Panc1 (cell line): ENCODE results near the gene NR3C1. TPM values are rescaled to one million over a fixed set of nuclear protein-coding genes. Genes with fewer than 3 reads are reported as not detected.

Experiments used
- ATAC-seq: fragments of 200-7000 bp; cut with Tn5 transposase; 2 replicates; pipeline ENCODE4 v1.9.1; 2020; ENCODE audit warnings: mild to moderate bottlenecking, moderate library complexity
- BruUV-seq: library from RNA; stranded (reverse); fragments of 400-500 nt; replicated peaks from 2 replicates; lab custom pipeline; 2021; lab: Mats Ljungman, UMichigan
- CTCF ChIA-PET: fragments of 300-600 bp; sonication (Branson Sonifier 250); formaldehyde crosslinking; loops from one replicate; lab custom pipeline; 2022; ENCODE audit warnings: antibody characterized with exemption; lab: Charles Lee
- POLR2A ChIA-PET: fragments of 300-600 bp; sonication (Branson Sonifier 250); formaldehyde crosslinking; loops from one replicate; lab custom pipeline; 2022; ENCODE audit warnings: antibody characterized with exemption; lab: Charles Lee
- DNase-seq: peaks from one replicate; pipeline ENCODE4 v3.0.0-alpha.2; 2010; ENCODE audit warnings: low read depth, low spot score
- H3K27ac ChIP-seq: 2 replicates; pipeline ENCODE4 v1.5.1; 2011; ENCODE audit warnings: mild to moderate bottlenecking, low read length, inconsistent platforms
- H3K27me3 ChIP-seq: fragments of 200-500 bp; sonication (Bioruptor generic); 2 replicates; pipeline ENCODE4 v1.6.0; 2014; ENCODE audit warnings: low read length, inconsistent platforms; ENCODE audit not compliant: control insufficient read depth, insufficient read depth
- H3K36me3 ChIP-seq: fragments of 200-500 bp; sonication (Bioruptor generic); 2 replicates; pipeline ENCODE4 v1.5.1; 2014; ENCODE audit warnings: inconsistent platforms, mild to moderate bottlenecking, low read length, moderate library complexity; ENCODE audit not compliant: control insufficient read depth, insufficient read depth
- H3K4me1 ChIP-seq: 2 replicates; pipeline ENCODE4 v1.5.1; 2011; ENCODE audit warnings: inconsistent platforms, mild to moderate bottlenecking, low read length, moderate library complexity; ENCODE audit not compliant: control insufficient read depth, insufficient read depth
- H3K4me3 ChIP-seq, 2 experiments: 2 replicates each; pipeline ENCODE4 v1.5.1; 2011 to 2012; ENCODE audit warnings: low read depth in 2 of 2, low read length in 2 of 2, mild to moderate bottlenecking in 2 of 2, inconsistent platforms in 1 of 2, moderate library complexity in 1 of 2
- H3K9me3 ChIP-seq: fragments of 200-500 bp; sonication (Bioruptor generic); 2 replicates; pipeline ENCODE4 v1.5.1; 2014; ENCODE audit warnings: low read depth, mild to moderate bottlenecking, inconsistent platforms, low read length, moderate library complexity; ENCODE audit not compliant: control insufficient read depth, insufficient read depth
- CTCF ChIP-seq: fragments of 450-650 bp; IDR thresholded peaks from 2 replicates; pipeline ENCODE4 v1.5.1; 2017; ENCODE audit warnings: mild to moderate bottlenecking
- POLR2AphosphoS5 ChIP-seq: IDR thresholded peaks from 2 replicates; pipeline ENCODE4 v1.6.1; 2012; ENCODE audit warnings: mild to moderate bottlenecking, low read depth, low read length, moderate library complexity
- REST ChIP-seq, 2 experiments: IDR thresholded peaks; 2 replicates each; pipeline ENCODE4 v1.6.1; 2011 to 2012; ENCODE audit warnings: low read depth in 2 of 2, control low read depth in 1 of 2, low read length in 1 of 2, mild to moderate bottlenecking in 1 of 2, moderate library complexity in 1 of 2; ENCODE audit not compliant: insufficient read depth in 1 of 2
- SIN3A ChIP-seq: IDR thresholded peaks from 2 replicates; pipeline ENCODE4 v1.6.1; 2012; ENCODE audit warnings: low read depth, mild to moderate bottlenecking, low read length, moderate library complexity, borderline replicate concordance; ENCODE audit not compliant: insufficient read depth
- TCF7L2 ChIP-seq: IDR thresholded peaks from 2 replicates; pipeline ENCODE4 v1.6.1; 2011; ENCODE audit warnings: mild to moderate bottlenecking, low read depth, low read length, inconsistent platforms
- in situ Hi-C: cut with HindIII; loops from 2 replicates; pipeline ENCODE4 v1.10.0; 2016; ENCODE audit warnings: low sequenced_read_pairs, low pct_unique_long_range_greater_than_20kb
- intact Hi-C: fragments of 100-400 bp; cut with micrococcal nuclease; formaldehyde crosslinking; loops from one replicate; pipeline ENCODE4 v1.10.0; 2022; ENCODE audit not compliant: unreplicated experiment
- total RNA-seq: library from RNA; stranded (reverse); gene quantifications from one replicate; pipeline ENCODE4 v1.2.1, GENCODE V29; 2021; ENCODE audit not compliant: unreplicated experiment

The NR3C1 gene
- total RNA-seq, 1 experiment from 2014 or later: 52.6 TPM

- in situ Hi-C loops (no loop called here), intact Hi-C loops (no loop called here)
- DNase-seq (no peak), ATAC-seq (no peak)
- H3K9me3 ChIP-seq: no peaks in the 10 kb centered on the region
- H3K4me3 ChIP-seq: no peak overlapping the region
- TF ChIP-seq CTCF: no peak
- TF ChIP-seq SIN3A: no peak
- no peak for TF ChIP-seq REST (IDR thresholded peaks at IDR 0.05; ENCODE audit: insufficient read depth in 1 of 2, low read depth in 2 of 2, low read length in 1 of 2)
- no peak for TF ChIP-seq POLR2AphosphoS5
- no peak for TF ChIP-seq TCF7L2
- no peak overlapping the region for H3K27ac ChIP-seq
- BruUV-seq: no TSS peak
- no peaks in the 10 kb centered on the region for H3K4me1 ChIP-seq
- no peaks in the 10 kb centered on the region for H3K36me3 ChIP-seq
- POLR2A ChIA-PET: no interaction called here
- H3K27me3 ChIP-seq: no peaks in the 10 kb centered on the region
- CTCF ChIA-PET: no interaction called here
Observed at GRCh38 chr5:143431789-143432188, 28.3 kb upstream of the NR3C1 start.

GRCh38 chr5:143428738-143429420, 25.4 kb upstream of the NR3C1 start:
- H3K27me3 ChIP-seq: no peaks in the 10 kb centered on the region
- no peaks in the 10 kb centered on the region for H3K36me3 ChIP-seq
- ChIA-PET CTCF (no interaction called here), POLR2A (no interaction called here)
- ATAC-seq (no peak), DNase-seq (no peak)
- no peak overlapping the region for H3K27ac ChIP-seq
- H3K4me3 ChIP-seq: no peak overlapping the region
- no TSS peak for BruUV-seq
- H3K4me1 ChIP-seq: no peaks in the 10 kb centered on the region
- in situ Hi-C loops (no loop called here), intact Hi-C loops (no loop called here)
- H3K9me3 ChIP-seq: no peaks in the 10 kb centered on the region
- no peak for TF ChIP-seq CTCF
- TF ChIP-seq SIN3A: no peak
- TF ChIP-seq TCF7L2: no peak
- no peak for TF ChIP-seq POLR2AphosphoS5
- TF ChIP-seq REST (IDR thresholded peaks at IDR 0.05; ENCODE audit: insufficient read depth in 1 of 2, low read depth in 2 of 2, low read length in 1 of 2): no peak
